ENCODE measurements around the gene IGF2BP1.

Gene IGF2BP1

DNA sequence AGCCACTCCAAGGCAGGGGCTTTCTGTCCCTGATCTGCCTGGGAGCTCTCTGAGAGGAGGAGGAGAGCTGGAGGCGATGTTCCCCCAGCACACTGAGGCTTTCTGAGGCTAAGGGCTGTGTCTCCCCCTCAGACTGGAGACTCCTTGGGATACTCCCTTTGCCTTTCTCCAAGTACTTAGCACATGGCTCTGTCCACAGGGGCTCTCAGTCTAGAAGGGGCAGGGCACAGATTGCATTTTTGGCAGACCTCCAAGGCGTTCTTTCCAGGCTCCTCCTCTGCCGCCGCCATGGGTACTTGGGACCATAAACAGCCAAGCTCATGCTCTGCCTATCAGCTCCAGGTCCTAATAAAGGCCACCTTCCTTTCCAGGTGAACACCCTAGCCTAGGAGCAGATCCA, 27.0 kb upstream of the IGF2BP1 start:
- TF ChIP-seq, protein P1, sequence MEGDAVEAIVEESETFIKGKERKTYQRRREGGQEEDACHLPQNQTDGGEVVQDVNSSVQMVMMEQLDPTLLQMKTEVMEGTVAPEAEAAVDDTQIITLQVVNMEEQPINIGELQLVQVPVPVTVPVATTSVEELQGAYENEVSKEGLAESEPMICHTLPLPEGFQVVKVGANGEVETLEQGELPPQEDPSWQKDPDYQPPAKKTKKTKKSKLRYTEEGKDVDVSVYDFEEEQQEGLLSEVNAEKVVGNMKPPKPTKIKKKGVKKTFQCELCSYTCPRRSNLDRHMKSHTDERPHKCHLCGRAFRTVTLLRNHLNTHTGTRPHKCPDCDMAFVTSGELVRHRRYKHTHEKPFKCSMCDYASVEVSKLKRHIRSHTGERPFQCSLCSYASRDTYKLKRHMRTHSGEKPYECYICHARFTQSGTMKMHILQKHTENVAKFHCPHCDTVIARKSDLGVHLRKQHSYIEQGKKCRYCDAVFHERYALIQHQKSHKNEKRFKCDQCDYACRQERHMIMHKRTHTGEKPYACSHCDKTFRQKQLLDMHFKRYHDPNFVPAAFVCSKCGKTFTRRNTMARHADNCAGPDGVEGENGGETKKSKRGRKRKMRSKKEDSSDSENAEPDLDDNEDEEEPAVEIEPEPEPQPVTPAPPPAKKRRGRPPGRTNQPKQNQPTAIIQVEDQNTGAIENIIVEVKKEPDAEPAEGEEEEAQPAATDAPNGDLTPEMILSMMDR (conservative IDR thresholded peaks at IDR 0.05; ENCODE audit: low read depth, low read length): no peak
- no peak overlapping the region for H3K4me3 ChIP-seq (ENCODE audit: low read length)
- DNase-seq (ENCODE audit: low read depth): no peak

DNA sequence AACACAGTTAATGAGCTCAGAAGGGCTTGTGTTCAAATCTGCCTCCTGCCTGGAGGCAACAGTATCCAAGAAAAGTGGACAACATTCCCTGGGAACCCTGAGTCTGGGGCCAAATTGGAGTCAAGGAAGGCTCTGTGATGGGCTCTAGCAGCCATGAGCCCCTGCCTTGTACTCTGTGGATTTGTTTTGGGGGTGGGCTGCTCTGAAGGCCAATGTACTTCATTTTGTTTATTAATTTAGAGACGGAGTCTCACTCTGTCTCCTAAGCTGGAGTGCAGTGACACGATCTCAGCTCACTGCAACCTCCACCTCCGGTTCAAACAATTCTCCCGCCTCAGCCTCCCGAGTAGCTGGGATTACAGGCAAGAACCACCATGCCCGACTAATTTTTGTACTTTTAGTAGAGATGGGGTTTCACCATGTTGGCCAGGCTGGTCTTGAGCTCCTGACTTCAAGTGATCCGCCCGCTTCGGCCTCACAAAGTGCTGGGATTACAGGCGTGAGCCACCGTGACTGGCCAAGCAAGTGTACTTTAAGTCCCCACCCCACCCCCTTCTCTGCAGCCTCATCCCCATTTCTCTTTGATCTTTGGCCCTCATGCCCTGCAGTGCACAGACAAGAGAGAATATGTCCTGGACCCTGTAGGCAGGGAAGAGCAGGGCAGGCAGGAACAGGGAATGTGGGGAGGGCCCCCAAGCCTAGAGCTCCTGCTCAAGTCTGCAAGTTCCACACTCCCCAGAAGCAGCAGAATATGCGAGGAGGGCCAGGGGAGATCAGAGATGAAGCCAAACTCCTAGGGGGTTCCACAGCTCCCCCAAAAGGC, 26.1 kb upstream of the IGF2BP1 start:
- DNase-seq (ENCODE audit: low read depth): no peak
- H3K4me3 ChIP-seq (ENCODE audit: low read length): no peak overlapping the region
- TF ChIP-seq, protein P1 (conservative IDR thresholded peaks at IDR 0.05; ENCODE audit: low read depth, low read length): no peak

DNA sequence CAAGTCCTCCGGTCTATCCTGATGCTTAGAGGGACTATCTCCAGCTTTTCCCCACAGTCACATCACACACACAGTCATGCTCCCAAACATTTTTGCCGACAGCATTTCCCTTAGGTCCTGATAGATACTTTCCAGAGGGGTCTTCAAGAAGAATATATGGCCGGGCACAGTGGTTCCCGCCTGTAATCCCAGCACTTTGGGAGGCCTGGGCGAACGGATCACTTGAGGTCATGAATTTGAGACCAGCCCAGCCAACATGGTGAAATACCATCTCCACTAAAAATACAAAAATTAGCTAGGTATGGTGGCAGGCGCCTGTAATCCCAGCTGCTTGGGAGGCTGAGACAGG, 24.5 kb upstream of the IGF2BP1 start:
- peak overlapping the region; percentile 6 for H3K4me3 ChIP-seq (ENCODE audit: low read length)
- TF ChIP-seq, protein P1 (conservative IDR thresholded peaks at IDR 0.05; ENCODE audit: low read depth, low read length): no peak
- no peak for DNase-seq (ENCODE audit: low read depth)

DNA sequence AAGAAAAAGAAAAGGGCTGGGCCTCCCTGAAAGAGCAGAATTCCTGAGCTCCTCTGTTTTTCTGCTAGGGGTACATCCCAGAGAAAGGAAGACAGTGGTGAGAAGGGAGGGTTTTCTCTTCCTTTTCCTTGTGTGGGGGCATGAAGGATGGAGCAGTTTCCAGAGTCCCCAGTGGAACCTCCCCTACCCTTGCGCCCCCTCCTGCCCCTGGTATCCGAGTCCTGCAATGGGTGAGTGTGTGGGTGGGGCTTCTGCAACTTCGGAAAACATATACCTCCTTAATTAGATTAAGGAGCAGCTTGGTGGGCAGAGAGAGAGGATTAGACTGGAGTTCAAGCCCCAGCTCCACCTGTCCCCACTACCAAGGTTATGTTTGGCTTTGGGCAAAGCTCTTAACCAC, 23.4 kb upstream of the IGF2BP1 start:
- TF ChIP-seq, protein P1 (conservative IDR thresholded peaks at IDR 0.05; ENCODE audit: low read depth, low read length): no peak
- DNase-seq (ENCODE audit: low read depth): no peak
- H3K4me3 ChIP-seq (ENCODE audit: low read length): no peak overlapping the region

DNA sequence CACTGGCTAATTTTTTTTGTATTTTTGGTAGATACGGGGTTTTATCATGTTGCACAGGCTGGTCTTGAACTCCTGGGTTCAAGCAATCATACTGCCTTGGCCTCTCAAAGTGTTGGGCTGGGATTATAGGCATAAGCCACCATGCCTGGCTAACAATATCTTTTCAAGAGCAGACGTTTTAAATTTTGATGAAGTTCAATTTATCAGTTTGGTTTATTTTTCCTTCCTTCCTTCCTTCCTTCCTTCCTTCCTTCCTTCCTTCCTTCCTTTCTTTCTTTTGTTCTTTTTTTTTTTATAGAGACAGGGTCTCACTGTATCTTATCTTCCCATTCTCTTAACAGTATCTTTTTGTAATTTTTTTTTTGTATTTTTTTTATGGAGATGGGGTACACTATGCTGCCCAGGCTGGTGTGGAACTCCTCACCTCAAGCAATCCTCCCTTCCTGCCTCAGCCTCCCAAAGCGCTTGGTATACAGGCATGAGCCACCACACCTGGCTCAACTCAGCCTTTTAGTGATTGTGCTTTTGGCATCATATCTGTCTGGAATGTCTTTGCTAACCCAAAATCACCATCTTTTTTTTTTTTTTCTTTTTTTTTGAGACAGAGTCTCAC, 15.2 kb upstream of the IGF2BP1 start:
- no peak for DNase-seq (ENCODE audit: low read depth)
- H3K4me3 ChIP-seq (ENCODE audit: low read length): no peak overlapping the region
- TF ChIP-seq, protein P1 (conservative IDR thresholded peaks at IDR 0.05; ENCODE audit: low read depth, low read length): no peak

DNA sequence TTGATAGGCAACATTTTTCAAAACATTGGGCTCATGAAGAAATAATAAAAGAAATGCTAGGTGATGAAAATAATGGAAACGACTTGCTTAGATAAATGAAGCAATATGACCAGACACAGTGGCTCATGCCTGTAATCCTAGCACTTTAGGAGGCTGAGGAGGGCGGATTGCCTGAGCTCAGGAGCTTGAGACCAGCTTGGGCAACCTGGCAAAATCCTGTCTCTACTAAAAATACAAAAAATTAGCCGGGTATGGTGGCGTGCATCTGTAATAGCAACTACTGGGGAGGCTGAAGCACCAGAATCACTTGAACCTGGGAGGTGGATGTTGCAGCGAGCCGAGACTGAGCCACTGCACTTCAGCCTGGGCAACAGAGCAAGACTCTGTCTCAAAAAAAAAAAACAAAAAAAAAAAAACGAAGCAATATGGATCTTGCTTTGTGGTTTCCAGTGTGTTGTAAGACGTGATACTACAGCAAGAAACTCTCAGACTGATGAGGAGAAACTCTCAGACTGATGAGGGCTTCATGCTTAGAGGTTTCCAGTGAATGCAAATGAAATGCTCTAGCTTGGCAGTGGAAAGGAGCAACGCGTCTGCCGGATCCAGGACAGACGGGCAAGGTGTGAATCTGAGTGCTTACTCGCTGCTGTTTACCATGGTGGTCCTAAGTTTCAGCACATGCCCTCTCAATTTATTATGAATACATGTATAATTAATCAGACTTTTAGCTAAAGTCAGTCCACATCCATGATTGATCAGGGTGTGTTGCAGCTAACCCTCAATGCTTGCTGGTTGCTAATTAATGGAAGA, 11.5 kb upstream of the IGF2BP1 start:
- TF ChIP-seq, protein P1 (conservative IDR thresholded peaks at IDR 0.05; ENCODE audit: low read depth, low read length): no peak
- H3K4me3 ChIP-seq (ENCODE audit: low read length): no peak overlapping the region
- DNase-seq (ENCODE audit: low read depth): no peak

All from retinal pigment epithelial cell (primary cell).